Activated CD8-positive, alpha-beta memory T cell treated with anti-CD3 and anti-CD28 coated beads, Interleukin-2, amount 50 U/mL, for 24 hours (primary cell): ENCODE measurements around the gene EMCN.

Source experiments
- DNase-seq: peaks from one replicate; pipeline ENCODE4 v3.0.0-alpha.2; 2020; ENCODE audit errors: extremely low read depth

EMCN gene

DNA sequence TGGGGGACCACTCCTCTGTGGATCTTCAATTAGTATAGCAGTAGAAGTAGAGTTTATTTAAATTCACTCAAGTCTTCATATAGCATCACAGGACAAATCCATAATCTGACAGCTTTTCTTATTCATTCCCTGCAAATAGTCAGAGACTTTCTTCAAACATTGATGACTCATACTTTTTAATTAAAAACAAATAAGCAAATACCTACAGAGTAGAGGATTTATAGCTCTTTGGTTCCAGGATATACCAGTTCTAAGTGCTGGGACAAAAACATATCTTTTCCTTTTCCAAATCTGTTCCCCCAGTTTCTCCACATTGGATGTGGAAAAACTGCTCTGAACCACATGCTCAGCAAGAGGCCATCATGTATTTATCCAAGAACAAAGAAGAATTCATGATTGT lies 24.1 kb downstream of the EMCN start:
- no peak for DNase-seq

- DNase-seq: no peak
Measured at GRCh38 chr4:100492129-100492528, 25.7 kb downstream of the EMCN start.

GRCh38 chr4:100489305-100489704 lies 28.5 kb downstream of the EMCN start:
- DNase-seq: no peak

DNA sequence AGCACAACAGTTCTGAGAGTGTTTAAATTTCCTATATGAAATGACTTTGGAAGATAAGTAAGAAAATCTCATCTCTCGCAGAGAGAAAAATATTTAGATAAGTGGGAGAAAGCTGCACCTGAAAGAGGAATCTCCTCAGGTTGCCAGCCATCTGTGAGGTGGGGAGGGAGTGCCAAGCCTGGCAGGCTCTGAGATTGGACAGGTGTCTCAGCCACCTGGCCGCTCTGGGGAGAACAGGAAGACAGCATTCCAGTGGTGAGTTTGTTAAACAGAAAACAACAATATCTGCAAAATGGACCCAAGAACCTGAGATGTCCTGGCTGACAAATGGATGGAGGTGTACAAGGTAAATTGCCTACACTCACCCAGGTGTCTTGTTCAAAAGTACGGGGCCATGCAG lies 31.3 kb downstream of the EMCN start:
- DNase-seq: no peak

GRCh38 chr4:100483796-100484195 lies 34.0 kb downstream of the EMCN start:
- DNase-seq: no peak

- DNase-seq: no peak
Measured at GRCh38 chr4:100479971-100480370, 37.9 kb downstream of the EMCN start.

DNA sequence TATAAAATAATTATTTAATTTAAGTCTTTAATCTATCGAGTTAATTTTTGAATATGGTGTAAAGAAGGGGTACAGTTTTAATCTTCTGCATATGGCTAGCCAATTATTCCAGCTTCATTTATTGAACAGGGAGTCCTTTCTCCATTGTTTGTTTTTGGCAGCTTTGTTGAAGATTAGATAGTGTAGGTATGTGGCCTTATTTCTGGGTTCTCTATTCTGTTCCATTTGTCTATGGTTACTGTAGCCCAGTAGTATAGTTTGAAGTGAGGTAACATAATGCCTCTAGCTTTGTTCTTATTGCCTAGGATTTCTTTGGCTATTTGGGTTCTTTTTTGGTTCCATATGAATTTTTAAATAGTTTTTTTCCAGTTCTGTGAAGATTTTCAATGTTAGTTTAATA lies 48.3 kb downstream of the EMCN start:
- DNase-seq: no peak

DNA sequence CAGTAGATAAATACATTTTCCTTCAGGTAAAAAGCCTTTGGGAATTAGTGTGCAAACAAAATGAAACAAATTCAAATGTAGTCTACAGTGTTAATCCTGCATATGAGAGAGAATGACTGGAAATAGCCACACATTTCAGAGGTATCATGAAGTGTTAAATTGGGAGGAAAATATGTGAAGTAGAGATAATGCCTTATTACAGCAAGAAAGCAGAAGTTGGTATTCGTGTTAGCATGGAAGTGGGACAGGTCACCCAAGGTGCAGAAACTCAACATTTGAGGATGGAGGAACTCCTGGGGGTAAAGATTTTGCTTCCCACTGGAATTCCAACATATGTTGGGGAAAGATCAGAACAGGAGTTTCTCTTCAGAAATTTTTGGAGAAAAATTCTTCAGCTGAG lies 51.3 kb downstream of the EMCN start:
- DNase-seq: no peak

DNA sequence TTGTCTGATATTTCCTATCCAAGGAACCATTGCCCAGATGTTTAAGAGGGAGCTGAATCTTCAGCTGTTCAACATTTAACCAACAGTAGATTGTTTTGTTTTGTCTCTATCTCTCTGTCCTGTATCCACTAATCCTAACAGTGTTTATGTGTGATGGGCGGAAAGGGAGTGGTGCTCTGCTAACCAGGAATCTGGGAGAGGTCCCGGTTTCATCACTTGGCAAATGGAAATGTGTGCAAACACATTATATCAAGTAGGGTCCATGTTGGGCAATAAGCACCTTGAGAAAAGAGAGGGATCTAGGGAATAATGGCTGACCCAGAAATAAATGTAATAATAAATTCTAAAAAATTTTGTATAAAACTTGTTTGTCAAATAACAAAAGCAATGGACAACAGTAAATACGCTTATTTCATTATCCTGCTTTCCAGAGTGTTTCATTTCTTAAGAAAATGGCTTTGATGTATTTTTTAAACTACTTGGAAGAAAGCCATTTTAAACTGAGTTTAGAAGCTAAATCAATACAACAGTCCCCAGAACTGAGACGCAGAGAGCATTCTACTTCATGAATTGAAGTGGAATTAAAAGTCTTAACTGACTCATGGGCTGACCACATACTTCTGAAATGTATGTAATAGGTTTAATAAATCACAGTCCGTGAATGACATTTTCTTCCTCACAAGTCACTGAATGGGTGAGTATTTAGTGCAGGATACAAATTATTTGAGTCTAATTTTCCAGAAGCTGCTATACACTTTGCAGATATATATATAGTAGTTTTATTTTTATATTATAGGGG lies 55.8 kb downstream of the EMCN start:
- no peak for DNase-seq

DNA sequence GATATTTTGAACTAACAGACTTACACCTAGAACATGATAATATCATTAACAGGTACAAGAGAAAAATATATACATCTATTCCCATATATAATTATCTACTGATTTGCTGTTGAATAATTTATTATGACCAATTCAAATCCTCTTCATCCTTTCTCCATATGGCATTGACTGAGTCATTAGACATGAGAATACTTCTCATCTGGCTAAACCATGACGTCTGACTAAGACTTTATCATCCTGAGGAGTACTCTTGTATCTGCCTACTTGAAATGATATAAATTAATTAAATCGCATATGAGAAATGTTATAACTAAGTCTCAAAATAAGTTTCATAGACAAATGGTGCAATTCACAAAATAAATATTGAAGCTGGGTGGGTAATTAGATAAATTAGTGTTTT lies 67.4 kb downstream of the EMCN start:
- DNase-seq: no peak

GRCh38 chr4:100431416-100431815 lies 86.4 kb downstream of the EMCN start:
- DNase-seq: no peak

DNA sequence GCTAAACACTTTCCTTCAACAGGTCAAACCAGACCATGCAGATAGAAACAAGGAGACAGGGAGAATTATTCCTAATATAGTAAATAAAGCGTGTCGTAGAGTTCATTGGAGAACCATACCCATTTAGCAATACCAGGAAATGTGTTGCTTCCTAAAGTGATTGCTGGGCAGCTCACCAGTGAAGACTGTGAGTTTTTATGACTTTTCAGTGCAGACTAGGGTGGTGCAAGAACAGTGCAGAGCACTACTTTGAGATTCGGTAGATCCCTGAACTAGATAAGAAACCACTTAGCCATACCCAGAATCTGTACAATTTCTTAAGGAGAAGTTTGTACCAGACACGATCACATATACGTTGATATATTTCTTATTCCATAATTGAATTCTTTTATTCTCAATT lies 87.4 kb downstream of the EMCN start:
- DNase-seq: no peak

GRCh38 chr4:100429616-100430015 lies 88.2 kb downstream of the EMCN start:
- no peak for DNase-seq

DNA sequence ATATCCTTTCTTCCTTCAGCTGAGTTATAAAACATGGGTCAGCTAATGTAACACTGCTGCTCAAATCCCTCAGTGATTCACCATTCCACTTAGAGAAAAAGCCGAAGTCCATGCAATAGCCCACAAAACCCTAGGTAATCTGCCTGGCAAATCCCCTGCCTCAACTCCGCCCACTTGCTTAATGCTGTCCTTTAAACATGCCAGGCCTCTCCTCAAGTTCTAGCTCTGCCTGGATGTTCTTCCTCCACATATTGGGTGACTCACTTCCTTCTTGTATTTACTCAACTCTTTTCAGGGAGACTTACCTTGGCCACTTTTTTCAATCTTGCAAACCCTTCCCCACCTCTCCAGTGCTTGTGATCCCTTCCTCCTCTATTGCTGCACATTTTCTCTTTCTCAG lies 89.8 kb downstream of the EMCN start:
- DNase-seq: no peak

DNA sequence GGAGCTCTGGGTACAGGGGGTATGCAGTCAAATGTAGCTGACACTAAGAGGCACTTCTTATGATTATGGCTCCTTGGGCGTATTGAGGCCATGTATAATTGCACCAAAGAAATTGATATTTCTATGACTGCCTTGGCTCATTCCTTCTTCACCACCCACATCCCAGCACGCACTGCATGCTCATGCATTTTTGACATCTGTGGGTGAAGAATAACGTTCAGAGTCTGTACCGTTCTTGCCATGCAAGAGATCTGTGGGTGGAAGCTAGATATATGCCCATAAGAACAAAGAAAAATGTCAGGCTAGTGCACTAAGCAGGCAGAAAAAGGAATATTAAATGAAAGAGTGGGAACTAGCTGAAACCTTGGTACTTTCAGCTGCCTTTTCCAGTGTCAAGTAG lies 93.4 kb downstream of the EMCN start:
- no peak for DNase-seq

- no peak for DNase-seq
Measured at GRCh38 chr4:100422894-100423293, 94.9 kb downstream of the EMCN start.

DNA sequence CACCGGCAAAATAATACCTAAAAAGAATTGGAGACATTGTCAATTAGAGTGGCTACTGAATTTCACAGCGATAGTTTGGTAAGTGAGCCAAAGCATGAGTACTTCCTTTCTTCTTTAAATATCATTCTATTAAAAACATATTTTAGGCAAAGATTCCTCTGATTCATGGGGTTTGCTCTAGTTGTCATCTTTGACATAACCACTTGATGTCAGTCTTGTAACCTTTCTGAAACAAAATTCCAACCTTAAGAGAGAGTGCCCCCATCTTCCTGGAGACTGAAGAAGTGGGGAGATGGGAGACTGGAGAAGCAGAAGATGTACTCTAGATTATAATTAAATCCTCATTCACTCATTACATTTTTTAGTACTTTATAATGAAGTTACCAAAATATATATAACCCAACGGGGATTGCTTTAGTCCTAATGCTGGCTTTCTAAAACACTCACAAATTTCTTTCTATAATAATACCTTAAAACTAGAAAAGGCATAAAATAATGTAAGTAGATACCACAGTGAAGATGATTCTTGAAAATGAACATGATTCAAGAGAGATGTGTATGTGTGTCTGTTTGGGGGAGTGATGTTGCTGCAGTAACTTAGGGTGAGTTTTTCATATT lies 96.4 kb downstream of the EMCN start:
- no peak for DNase-seq

DNA sequence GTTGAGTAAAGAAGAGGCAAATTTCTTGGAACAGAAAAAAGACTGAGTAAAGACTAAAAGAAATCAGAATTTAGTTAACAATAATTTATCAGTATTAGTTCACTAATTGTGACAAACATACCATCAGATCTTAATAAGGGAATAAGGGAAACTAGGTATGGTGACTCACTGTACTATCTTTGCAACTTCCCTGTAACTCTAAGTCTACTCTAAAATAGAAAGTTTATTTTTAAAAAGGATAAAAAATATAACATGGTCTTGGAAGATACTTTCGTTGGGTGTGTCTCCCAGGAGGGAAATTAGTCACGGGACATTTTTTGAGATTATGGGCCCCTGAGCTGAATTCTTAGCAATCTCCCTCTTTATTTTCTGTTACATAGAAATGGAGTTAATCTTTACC lies 97.3 kb downstream of the EMCN start:
- DNase-seq: no peak

DNA sequence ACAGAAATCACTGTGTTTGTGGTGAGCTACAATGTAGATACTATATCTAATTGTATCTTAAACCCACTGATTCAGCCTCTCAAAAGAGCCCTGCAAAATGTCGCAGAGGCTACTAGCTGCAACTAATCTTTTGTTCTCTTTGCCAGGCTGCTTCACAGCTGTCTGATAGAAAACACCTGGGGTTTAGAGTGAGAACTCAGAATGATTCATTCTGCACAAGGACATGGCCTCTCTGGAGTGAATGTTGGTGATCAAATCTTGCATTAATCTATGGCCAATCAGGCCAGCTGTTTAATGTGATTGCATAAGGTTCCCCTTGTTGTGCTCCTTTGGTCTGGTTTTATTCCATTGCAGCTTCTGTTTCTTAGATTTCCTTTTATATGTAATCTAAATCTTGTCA lies 100.3 kb downstream of the EMCN start:
- DNase-seq: no peak

GRCh38 chr4:100414016-100414790 lies 103.6 kb downstream of the EMCN start:
- no peak for DNase-seq

DNA sequence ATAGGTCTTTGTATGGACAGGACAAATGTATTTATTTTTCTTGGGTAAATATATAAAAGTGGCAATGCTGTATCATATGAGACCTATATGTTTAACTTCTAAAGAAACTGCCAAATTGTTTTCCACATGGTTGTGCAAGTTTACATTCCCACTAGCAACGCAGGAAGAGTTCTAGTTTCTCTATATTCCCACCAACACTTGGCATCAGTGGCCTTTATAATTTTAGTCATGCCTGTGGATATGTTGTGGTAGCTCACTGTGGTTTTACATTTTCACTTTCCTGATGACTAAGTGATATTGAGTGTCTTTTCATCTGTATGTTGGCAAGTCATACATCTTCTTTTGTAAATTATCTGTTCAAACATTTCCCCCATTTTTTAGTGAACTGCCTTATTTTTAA lies 126.0 kb downstream of the EMCN start:
- no peak for DNase-seq

DNA sequence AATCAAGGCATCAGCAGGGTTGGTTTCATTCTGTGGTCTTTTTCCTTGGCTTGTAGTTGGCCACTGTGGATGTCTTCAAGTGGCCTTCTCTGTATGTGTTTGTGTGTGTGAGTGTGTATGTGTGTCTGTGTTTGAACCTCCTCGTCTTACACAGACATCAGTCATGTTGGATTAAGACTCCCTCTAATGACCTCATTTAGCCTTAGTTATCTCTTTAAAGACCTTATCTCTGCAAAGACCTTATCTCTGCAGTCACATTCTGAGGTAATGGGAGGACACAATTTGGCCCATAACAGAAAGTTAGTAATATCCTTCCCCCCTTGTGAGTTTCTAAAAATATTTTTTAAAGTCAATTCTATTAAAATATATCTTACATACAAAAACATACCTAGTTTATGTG lies 126.7 kb downstream of the EMCN start:
- DNase-seq: no peak

- no peak for DNase-seq
Measured at GRCh38 chr4:100386270-100386669, 131.6 kb downstream of the EMCN start.
